HG02852 (cell line): Measurements from ENCODE around the gene IPO8.
"Not testable (repeated sequence)": the region's sequence is repeated elsewhere in the genome, so short reads cannot be mapped to it uniquely, and the experiment has no call there.

Source experiments
- ATAC-seq: cut with Tn5 transposase; IDR thresholded peaks from one replicate; pipeline ENCODE4 v1.9.1; 2021; ENCODE audit warnings: mild to moderate bottlenecking, moderate library complexity; ENCODE audit not compliant: unreplicated experiment

The IPO8 gene

GRCh38 chr12:30610718-30611117, 85.0 kb downstream of the IPO8 start:
- no peak for ATAC-seq

GRCh38 chr12:30609819-30610218, 85.8 kb downstream of the IPO8 start:
- not testable (repeated sequence) for ATAC-seq

- not testable (repeated sequence) for ATAC-seq
Observed at GRCh38 chr12:30604302-30604701, 91.4 kb downstream of the IPO8 start.

- ATAC-seq: no peak
Observed at GRCh38 chr12:30603129-30603528, 92.5 kb downstream of the IPO8 start.

- no peak for ATAC-seq
Observed at GRCh38 chr12:30602678-30603077, 93.0 kb downstream of the IPO8 start.

DNA sequence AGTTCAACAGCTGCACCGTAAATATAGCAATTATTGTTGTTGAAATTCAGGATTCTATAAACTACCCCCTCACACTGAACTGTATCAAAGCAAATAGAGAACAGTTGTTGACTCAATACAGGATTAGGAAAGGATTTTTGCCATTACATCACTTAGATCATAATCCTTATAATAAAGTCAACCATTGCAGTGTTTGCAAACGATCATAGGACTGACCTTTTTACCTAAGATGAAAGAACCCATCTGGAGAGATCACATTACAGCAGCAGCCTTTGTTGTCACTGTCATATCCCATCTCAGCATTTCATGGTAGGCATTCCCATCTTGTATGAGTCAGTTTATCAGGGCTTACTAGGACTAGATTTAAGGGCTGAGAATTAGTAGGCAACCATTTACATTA, 96.1 kb downstream of the IPO8 start:
- no peak for ATAC-seq

- no peak for ATAC-seq
Observed at GRCh38 chr12:30598889-30599288, 96.8 kb downstream of the IPO8 start.

DNA sequence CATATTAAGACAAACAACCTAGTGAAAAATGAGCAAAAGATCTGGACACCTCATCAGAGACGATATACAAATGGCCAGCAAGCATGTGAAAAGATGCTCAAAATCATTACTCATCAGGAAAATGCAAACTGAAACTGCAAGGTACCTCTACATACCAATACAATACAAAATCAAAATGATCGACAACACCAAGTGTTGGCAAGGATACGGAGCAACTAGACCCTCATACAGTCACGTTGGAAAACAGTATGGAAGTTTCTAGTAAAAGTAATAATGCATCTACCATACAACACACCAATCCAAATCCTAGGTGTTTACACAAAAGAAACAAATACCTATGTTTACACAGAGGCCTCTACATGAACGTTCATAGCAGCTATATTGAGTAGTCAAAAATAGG, 99.9 kb downstream of the IPO8 start:
- no peak for ATAC-seq

- ATAC-seq: no peak
Observed at GRCh38 chr12:30594509-30594908, 101.2 kb downstream of the IPO8 start.

- not testable (repeated sequence) for ATAC-seq
Observed at GRCh38 chr12:30588572-30588971, 107.1 kb downstream of the IPO8 start.

- ATAC-seq: no peak
Observed at GRCh38 chr12:30587782-30588181, 107.9 kb downstream of the IPO8 start.

DNA sequence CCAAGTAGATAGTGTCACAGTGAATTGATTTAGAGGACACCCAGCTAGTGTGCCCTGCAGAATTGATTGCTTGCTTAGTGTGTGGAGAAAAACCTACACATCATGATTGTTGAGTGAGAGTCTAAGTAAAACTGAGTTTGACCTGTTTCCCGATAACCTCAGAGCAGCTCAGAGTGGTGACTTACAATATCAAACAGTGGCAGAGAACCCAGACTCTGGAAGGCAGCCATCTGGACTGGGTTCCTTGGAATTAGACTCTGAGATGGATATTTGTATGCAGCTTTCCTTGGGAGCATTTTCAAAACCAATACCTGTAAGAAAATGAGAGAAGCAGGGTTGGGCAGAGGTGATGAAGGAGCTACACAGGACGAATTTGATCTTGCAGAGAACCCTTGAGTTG, 109.8 kb downstream of the IPO8 start:
- no peak for ATAC-seq

GRCh38 chr12:30582943-30583342, 112.7 kb downstream of the IPO8 start:
- no peak for ATAC-seq

DNA sequence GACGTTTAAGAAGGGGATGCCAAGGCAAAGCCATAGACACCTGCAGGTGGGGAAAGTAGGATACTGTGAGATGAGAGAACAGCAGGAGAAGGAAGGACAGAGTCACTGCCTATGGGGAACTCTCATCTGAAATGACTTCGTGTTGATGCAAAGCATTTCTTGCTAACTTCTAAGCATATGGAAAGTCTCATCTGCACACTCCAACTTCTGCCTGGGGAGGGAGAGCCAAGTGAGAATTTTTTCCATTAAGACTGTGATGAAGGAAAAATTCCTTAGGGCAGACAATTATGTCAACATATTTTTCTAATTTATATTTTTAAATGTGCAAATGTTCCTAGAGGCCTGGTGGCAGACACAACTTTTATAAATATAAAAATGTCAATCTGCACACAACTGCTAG, 115.3 kb downstream of the IPO8 start:
- ATAC-seq: no peak
